Measurements from ENCODE around the gene MSRB1.

DNA sequence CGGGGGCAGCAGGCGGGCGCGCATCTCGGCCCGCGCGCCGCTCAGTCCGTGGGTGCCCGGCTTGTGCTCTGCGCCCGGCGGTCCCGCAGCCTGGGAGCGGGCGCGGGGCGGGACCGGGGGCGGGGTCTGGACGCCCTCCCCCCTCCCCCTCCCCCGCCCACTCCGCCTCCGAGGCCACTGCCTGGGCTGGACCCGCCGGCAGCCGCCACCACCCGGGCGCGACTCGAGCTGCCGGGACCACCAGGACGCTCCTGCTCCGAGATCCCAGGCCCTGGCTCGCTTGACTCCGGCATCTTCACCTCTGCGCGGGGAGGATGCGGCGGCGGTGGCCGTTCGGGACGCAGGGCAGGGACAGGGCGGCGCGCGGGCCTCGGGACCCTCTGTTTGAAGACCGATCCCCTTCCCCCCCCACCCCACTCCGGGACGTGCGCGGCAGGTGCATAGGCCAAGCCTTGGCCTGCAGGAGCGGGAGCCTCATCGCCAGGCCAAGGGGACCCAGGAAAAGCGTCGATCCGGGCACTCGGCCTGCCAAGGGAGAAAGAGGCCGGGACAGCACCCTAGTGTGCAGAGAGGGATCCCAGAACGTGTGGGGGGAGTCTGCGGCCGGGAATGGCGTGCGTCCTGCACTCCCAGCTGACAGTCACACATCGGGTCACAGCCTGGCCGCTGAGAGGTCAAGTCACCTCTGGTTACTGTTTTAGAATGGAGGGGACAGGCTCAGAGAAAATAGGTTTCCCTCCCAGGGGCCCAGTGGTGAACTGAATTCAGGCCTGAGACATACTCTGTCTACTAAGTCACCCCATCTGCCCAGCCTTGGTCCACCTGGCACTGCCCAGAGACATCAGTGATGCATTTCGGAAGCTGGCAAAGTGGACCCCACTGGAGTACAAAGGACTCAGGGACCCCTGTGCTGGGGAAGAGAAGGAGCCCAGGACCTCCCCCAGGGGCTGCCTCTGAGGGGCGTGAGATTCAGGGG is 24.4 kb downstream of the MSRB1 start, which contains the start of gene HS3ST6:
- TF ChIP-seq PCBP1 (IDR thresholded peaks at IDR 0.05; ENCODE audit: low read depth, low read length, poor library complexity, severe bottlenecking) (no peak), MLLT1 (IDR thresholded peaks at IDR 0.05) (no peak), POLR2AphosphoS5 (IDR thresholded peaks at IDR 0.05; ENCODE audit: control insufficient read depth, insufficient read depth, low read depth, low read length) (no peak), NFE2 (IDR thresholded peaks at IDR 0.05; ENCODE audit: low read depth) (no peak), MBD2 (IDR thresholded peaks at IDR 0.05; ENCODE audit: borderline replicate concordance, low read depth) (no peak), ELK1 (CRISPR knock-in tag; IDR thresholded peaks at IDR 0.05) (no peak), ZNF121 (CRISPR knock-in tag; conservative IDR thresholded peaks at IDR 0.05) (no peak), TEAD2 (tag; IDR thresholded peaks at IDR 0.05) (no peak)
